DOHH2 (cell line): Measurements from ENCODE around the gene GRID1.

Experiments
- H3F3A ChIP-seq: fragments of 200-600 bp; sonication (generic), shearing (Covaris generic); 2 replicates; pipeline ENCODE4 v1.6.0; 2016; ENCODE audit warnings: antibody characterized with exemption, mild to moderate bottlenecking; ENCODE audit not compliant: control insufficient read depth, insufficient read depth
- H3K27ac ChIP-seq: fragments of 200-600 bp; sonication (generic); 2 replicates; pipeline ENCODE4 v1.5.1; 2014; ENCODE audit warnings: low read depth, mild to moderate bottlenecking, low read length, moderate library complexity
- H3K27me3 ChIP-seq: fragments of 200-600 bp; sonication (generic); 2 replicates; pipeline ENCODE4 v1.6.1; 2014; ENCODE audit warnings: mild to moderate bottlenecking, low read length, mixed read lengths; ENCODE audit not compliant: control insufficient read depth
- H3K36me3 ChIP-seq: fragments of 200-600 bp; sonication (generic); 2 replicates; pipeline ENCODE4 v1.6.1; 2014; ENCODE audit warnings: mild to moderate bottlenecking, low read length, moderate library complexity, mixed read lengths; ENCODE audit not compliant: control insufficient read depth
- H3K4me1 ChIP-seq: fragments of 200-600 bp; sonication (generic); 2 replicates; pipeline ENCODE4 v1.6.1; 2014; ENCODE audit warnings: mild to moderate bottlenecking, low read length, mixed read lengths; ENCODE audit not compliant: control insufficient read depth
- H3K4me2 ChIP-seq: fragments of 200-600 bp; sonication (generic); 2 replicates; pipeline ENCODE4 v1.6.0; 2014; ENCODE audit warnings: mild to moderate bottlenecking, low read length, moderate library complexity
- H3K4me3 ChIP-seq: fragments of 200-600 bp; sonication (generic); 2 replicates; pipeline ENCODE4 v1.5.1; 2014; ENCODE audit warnings: mild to moderate bottlenecking, low read length, mixed read lengths
- H3K79me2 ChIP-seq: fragments of 200-600 bp; sonication (generic); 2 replicates; pipeline ENCODE4 v1.6.1; 2014; ENCODE audit warnings: mild to moderate bottlenecking, low read length, mixed read lengths; ENCODE audit not compliant: control insufficient read depth
- H3K9me2 ChIP-seq: fragments of 200-600 bp; sonication (generic); replicated peaks from 2 replicates; pipeline ENCODE4 v1.6.1; 2014; ENCODE audit warnings: mild to moderate bottlenecking, low read length, mixed read lengths; ENCODE audit not compliant: control insufficient read depth
- H3K9me3 ChIP-seq: fragments of 200-600 bp; sonication (generic); 2 replicates; pipeline ENCODE4 v1.6.1; 2014; ENCODE audit warnings: antibody characterized with exemption, low read length, mixed read lengths; ENCODE audit not compliant: control insufficient read depth, insufficient read depth
- H4K20me1 ChIP-seq: fragments of 200-600 bp; sonication (generic); 2 replicates; pipeline ENCODE4 v1.6.0; 2014; ENCODE audit warnings: low read depth, mild to moderate bottlenecking, antibody characterized with exemption, low read length, moderate library complexity; ENCODE audit not compliant: control insufficient read depth, insufficient read depth
- EZH2phosphoT487 ChIP-seq: fragments of 200-600 bp; sonication (generic); IDR thresholded peaks from 2 replicates; pipeline ENCODE4 v1.6.1; 2017; ENCODE audit warnings: borderline replicate concordance, mild to moderate bottlenecking, antibody characterized with exemption, low read length, moderate library complexity, mixed read lengths
- TF ChIP-seq, protein P1 (sequence below): fragments of 200-600 bp; sonication (generic); IDR thresholded peaks from one replicate; pipeline ENCODE4 v1.5.1; 2014; ENCODE audit warnings: antibody characterized with exemption, mild to moderate bottlenecking, low read depth, low read length; ENCODE audit not compliant: poor library complexity, severe bottlenecking

The GRID1 gene

DNA sequence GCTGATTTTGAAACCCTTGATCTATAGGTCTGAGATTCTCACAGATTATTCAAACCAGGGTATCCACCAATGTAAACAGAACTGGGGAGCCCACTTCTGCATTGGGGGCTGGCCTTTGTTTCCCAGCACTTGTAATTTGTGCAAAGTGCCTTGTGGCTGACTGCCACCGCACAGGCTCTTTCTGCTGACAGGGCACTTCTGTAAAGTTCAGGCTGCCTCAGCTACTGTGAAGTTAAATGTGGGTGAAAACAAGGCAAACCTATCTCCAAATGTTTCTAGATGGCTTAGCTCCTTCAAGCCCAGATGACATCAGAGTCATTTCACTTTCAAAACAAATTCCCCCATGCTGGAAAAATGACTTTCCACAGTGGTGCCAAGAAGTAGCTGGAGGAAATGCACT, 54.7 kb downstream of the GRID1 start:
- no peaks in the 10 kb centered on the region for H3K9me3 ChIP-seq
- H3K4me3 ChIP-seq, result no peak overlapping the region
- no peak overlapping the region for H3K4me2 ChIP-seq
- H3K36me3 ChIP-seq, result no peaks in the 10 kb centered on the region
- H3F3A ChIP-seq, result no peaks in the 10 kb centered on the region
- H3K27me3 ChIP-seq, result peaks cover 2% of the 10 kb centered on the region; the same call in 1 of the 2 replicates
- TF ChIP-seq, protein P1, sequence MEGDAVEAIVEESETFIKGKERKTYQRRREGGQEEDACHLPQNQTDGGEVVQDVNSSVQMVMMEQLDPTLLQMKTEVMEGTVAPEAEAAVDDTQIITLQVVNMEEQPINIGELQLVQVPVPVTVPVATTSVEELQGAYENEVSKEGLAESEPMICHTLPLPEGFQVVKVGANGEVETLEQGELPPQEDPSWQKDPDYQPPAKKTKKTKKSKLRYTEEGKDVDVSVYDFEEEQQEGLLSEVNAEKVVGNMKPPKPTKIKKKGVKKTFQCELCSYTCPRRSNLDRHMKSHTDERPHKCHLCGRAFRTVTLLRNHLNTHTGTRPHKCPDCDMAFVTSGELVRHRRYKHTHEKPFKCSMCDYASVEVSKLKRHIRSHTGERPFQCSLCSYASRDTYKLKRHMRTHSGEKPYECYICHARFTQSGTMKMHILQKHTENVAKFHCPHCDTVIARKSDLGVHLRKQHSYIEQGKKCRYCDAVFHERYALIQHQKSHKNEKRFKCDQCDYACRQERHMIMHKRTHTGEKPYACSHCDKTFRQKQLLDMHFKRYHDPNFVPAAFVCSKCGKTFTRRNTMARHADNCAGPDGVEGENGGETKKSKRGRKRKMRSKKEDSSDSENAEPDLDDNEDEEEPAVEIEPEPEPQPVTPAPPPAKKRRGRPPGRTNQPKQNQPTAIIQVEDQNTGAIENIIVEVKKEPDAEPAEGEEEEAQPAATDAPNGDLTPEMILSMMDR, result no peak
- TF ChIP-seq EZH2phosphoT487, result no peak
- H3K4me1 ChIP-seq, result no peaks in the 10 kb centered on the region
- H3K27ac ChIP-seq, result no peak overlapping the region
- no peaks in the 10 kb centered on the region for H3K9me2 ChIP-seq
- no peaks in the 10 kb centered on the region for H3K79me2 ChIP-seq
- no peaks in the 10 kb centered on the region for H4K20me1 ChIP-seq

DNA sequence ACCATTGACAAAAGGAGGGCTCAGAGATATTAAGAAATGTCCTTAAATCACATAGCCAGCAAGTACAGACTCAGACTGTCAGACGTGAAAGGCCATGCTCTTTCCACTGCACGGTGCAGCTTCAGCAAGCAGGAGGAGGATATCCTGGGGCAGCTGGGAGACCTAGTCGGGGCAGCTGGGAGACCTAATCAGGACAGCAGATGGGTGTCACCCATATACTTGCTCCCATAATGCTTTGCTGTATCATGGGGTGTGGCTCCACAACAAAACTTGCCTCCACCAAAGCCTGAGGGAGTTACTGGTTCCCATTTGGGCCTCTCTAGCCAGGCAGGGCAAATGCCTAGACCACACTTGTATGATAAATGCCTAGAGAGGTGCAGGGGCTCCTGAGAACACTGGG, 55.4 kb downstream of the GRID1 start:
- Histone ChIP-seq H3K36me3 (no peaks in the 10 kb centered on the region), H4K20me1 (no peaks in the 10 kb centered on the region), H3K27me3 (peaks cover 2% of the 10 kb centered on the region; the same call in 1 of the 2 replicates), H3K9me2 (no peaks in the 10 kb centered on the region), H3K4me3 (no peak overlapping the region), H3K4me2 (no peak overlapping the region), H3K27ac (no peak overlapping the region), H3F3A (no peaks in the 10 kb centered on the region), H3K79me2 (no peaks in the 10 kb centered on the region), H3K4me1 (no peaks in the 10 kb centered on the region), H3K9me3 (no peaks in the 10 kb centered on the region)
- TF ChIP-seq, protein P1, result no peak
- TF ChIP-seq EZH2phosphoT487, result no peak

DNA sequence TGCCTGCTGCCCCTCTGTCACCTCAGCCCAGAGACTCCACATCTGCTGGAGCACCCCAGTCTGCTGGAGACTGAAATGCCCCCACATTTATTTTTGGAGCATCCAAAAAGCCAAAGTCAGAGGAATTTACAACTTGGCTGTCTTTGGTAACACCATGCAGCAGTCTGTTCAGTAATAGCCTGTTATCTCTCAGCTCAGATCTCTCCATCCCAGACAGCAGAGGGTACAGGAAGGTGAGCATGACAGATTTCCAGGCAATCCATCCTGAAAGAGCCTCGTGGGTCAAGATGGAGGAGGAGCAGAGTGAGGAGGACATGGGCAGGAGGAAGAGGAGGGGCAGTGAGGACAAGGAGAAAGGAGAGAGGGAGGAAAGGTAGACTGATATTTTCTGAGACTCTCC, 55.9 kb downstream of the GRID1 start:
- TF ChIP-seq EZH2phosphoT487, result no peak
- TF ChIP-seq, protein P1, result no peak
- no peaks in the 10 kb centered on the region for H4K20me1 ChIP-seq
- H3K4me3 ChIP-seq, result no peak overlapping the region
- H3K4me2 ChIP-seq, result no peak overlapping the region
- H3K9me3 ChIP-seq, result no peaks in the 10 kb centered on the region
- H3K79me2 ChIP-seq, result no peaks in the 10 kb centered on the region
- H3K36me3 ChIP-seq, result no peaks in the 10 kb centered on the region
- no peaks in the 10 kb centered on the region for H3K4me1 ChIP-seq
- no peak overlapping the region for H3K27ac ChIP-seq
- H3F3A ChIP-seq, result no peaks in the 10 kb centered on the region
- no peaks in the 10 kb centered on the region for H3K27me3 ChIP-seq
- H3K9me2 ChIP-seq, result no peaks in the 10 kb centered on the region

DNA sequence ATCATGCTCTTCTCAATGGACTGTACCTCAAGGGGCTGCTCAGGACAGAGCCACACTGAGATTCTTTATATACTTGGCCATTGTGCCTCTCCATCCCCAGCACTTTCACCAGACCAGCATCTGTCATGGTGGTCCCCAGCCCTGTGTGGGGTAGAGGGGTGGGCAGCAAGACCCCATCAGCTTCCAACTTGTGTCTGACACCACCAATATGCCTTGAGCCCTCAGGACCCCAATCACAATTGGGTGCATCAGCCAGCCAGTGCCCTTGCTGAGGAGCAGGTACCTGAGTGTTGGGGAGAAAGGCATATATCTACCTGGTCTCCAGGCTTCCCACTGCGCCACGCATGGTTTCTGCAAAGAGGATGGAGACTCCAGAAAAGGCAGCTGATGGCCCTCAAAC, 56.3 kb downstream of the GRID1 start:
- Histone ChIP-seq H3K9me2 (no peaks in the 10 kb centered on the region), H3F3A (no peaks in the 10 kb centered on the region), H3K79me2 (no peaks in the 10 kb centered on the region), H3K36me3 (no peaks in the 10 kb centered on the region), H3K4me3 (no peak overlapping the region), H3K9me3 (no peaks in the 10 kb centered on the region), H3K27me3 (no peaks in the 10 kb centered on the region), H3K27ac (no peak overlapping the region), H4K20me1 (no peaks in the 10 kb centered on the region), H3K4me1 (no peaks in the 10 kb centered on the region), H3K4me2 (no peak overlapping the region)
- TF ChIP-seq EZH2phosphoT487, result no peak
- TF ChIP-seq, protein P1, result no peak
